GM12891 (cell line): ENCODE measurements around the gene EVX2.

Source experiments
- POLR2A ChIP-seq: IDR thresholded peaks from 2 replicates; pipeline ENCODE4 v1.6.1; 2011; ENCODE audit warnings: low read depth, low read length, control low read depth
- POLR2AphosphoS5 ChIP-seq: IDR thresholded peaks from 2 replicates; pipeline ENCODE4 v1.6.1; 2011; ENCODE audit warnings: low read depth, low read length, control low read depth
- POU2F2 ChIP-seq: IDR thresholded peaks from 2 replicates; pipeline ENCODE4 v1.6.1; 2011; ENCODE audit warnings: low read depth, mild to moderate bottlenecking, control low read depth, low read length, moderate library complexity
- TAF1 ChIP-seq: IDR thresholded peaks from 2 replicates; pipeline ENCODE4 v1.6.1; 2011; ENCODE audit warnings: low read depth, low read length, control low read depth

GRCh38 chr2:176093145-176093897, 9.6 kb upstream of the EVX2 start:
- TF ChIP-seq POLR2AphosphoS5 (no peak), POU2F2 (no peak), TAF1 (no peak), POLR2A (no peak)
